ENCODE results near the gene CARD11.
"Not testable (repeated sequence)": the region's sequence is repeated elsewhere in the genome, so short reads cannot be mapped to it uniquely, and the experiment has no call there.

Gene CARD11

GRCh38 chr7:2962865-2963264 is 80.8 kb downstream of the CARD11 start:
- DNase-seq (ENCODE audit: low spot score): no peak

GRCh38 chr7:2959828-2960599 is 83.7 kb downstream of the CARD11 start:
- DNase-seq (ENCODE audit: low spot score): no peak

- DNase-seq (ENCODE audit: low spot score): no peak
Measured at GRCh38 chr7:2959103-2959680, 84.5 kb downstream of the CARD11 start.

- DNase-seq (ENCODE audit: low spot score): no peak
Measured at GRCh38 chr7:2958416-2959102, 85.1 kb downstream of the CARD11 start.

DNA sequence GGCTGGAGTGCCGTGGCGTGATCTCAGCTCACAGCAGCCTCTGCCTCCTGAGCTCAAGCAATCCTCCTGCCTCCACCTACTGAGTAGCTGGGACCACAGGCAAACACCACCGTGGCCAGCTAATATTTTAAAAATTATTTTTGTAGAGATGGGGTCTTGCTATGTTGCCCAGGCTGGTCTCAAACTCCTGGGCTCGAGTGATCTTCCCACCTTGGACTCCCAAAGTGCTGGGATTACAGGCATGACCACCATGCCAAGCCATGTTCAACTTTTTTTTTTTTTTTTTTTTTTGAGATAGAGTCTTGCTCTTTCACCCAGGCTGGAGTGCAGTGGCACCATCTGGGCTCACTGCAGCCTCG is 86.3 kb downstream of the CARD11 start:
- not testable (repeated sequence) for DNase-seq (ENCODE audit: low spot score)

GRCh38 chr7:2956526-2957368 is 86.9 kb downstream of the CARD11 start:
- DNase-seq (ENCODE audit: low spot score): no peak

DNA sequence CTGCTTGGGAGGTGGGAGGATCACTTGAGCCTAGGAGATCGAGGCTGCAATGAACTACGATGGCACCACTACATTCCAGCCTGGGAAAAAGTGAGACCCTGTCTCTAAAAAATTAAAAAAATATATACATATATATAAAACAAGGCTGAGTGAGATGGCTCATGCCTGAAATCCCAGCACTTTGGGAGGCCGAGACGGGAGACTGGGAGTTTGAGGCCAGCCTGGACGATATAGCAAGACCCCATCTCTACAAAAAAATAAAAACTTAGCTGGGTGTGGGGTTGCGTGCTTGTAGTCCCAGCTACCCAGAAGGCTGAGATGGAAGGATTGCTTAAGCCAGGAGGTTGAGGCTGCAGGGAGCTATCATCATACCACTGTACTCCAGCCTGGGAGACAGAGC is 87.6 kb downstream of the CARD11 start:
- no peak for DNase-seq (ENCODE audit: low spot score)

DNA sequence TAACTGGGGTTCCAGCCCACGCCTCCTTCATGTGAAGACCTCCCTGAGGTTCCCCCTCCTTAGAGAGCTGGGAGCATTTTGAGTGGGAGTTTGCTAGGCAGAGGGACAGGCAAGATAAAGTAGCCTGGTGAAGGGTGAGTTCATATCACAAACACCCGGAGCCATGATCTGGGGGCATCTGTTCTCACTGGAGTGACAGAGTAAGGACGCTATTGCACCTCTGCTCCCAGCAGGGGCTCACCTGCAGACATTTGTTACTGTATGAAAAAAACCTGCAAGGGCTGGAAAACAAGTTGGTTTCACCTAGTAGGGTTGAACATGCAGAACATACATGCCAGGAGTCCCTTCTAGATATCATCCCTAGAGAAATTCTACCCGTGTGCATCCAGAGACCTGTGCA is 88.4 kb downstream of the CARD11 start:
- no peak for DNase-seq (ENCODE audit: low spot score)

GRCh38 chr7:2954433-2954853 is 89.2 kb downstream of the CARD11 start:
- no peak for DNase-seq (ENCODE audit: low spot score)

DNA sequence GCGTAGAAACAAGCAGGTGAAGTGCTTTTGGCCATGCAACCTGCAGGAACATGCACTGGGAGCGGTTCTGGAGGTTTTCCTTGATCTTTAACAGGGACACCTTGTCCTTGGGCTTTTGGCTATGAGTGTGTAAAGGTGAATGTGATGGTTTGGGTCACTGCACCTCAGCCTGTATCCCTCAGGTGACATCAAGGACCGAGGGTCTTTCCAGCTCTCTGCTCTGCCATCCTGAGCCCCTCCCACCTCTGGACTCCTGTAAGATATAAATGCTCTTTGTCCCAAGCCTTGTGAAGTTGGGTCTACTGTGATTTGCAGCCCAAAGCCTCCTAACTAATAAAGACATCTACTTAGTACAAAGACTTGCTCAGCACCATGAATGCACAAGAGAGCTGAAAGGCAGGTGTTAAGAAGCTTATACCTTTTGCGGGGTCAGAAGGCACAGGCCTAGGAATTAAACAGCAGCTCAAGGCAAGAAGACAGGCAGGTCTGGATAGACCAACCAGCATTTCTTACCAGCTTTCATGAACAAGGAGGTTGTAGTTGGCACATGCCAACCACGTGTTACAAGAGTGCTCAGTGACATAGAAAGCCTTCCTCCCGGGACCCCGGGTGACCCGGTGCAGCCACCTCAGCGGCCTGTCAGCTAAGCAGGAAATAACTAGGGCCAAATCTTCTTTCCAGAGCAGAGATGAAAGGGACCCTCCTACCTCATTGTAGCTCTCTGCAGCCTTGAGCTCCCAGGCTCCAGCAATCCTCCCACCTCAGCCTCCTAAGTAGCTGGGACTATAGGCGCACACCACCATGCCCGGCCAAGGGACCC is 89.9 kb downstream of the CARD11 start:
- DNase-seq (ENCODE audit: low spot score): no peak

GRCh38 chr7:2953099-2953498 is 90.6 kb downstream of the CARD11 start:
- no peak for DNase-seq (ENCODE audit: low spot score)

DNA sequence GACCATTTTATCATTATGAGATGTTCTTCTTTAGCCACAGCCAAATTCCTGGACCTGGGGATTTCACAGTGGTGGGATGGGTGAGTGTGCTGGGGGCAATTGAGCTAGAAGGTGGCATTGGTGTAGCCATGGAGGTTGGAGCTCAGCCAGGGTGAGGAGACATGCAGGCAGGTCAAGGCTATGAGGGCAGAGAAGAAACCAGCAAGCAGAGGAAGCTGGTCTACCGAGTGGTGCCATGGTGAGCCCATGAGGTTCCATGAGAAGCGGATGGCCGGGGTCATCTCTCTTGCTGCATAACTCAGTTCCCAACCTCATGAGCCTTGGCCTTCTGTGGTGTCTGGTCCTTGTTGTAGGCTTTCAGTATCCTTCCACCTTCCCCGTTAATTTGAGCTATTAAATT is 91.4 kb downstream of the CARD11 start:
- no peak for DNase-seq (ENCODE audit: low spot score)

DNA sequence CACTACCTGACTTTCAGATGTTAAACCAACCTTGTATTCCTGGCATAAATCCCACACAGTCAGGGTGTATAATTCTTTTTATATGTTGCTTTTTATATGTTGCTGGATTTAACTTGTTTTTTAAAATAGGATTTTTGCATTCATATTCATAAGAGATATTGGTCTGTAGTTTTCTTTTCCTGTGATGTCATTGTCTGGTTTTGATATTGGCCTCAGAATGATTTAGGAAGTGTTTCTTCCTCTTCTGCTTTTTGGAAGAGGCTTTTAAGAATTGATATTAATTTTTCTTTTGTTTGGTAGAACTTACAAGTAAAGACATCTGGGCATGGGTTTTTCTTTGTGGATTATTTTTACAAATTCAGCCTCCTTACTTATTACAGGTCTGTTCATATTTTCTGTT is 93.1 kb downstream of the CARD11 start:
- DNase-seq (ENCODE audit: low spot score): no peak

GRCh38 chr7:2948749-2949148 is 94.9 kb downstream of the CARD11 start:
- no peak for DNase-seq (ENCODE audit: low spot score)

GRCh38 chr7:2947058-2947780 is 96.4 kb downstream of the CARD11 start:
- DNase-seq (ENCODE audit: low spot score): no peak

DNA sequence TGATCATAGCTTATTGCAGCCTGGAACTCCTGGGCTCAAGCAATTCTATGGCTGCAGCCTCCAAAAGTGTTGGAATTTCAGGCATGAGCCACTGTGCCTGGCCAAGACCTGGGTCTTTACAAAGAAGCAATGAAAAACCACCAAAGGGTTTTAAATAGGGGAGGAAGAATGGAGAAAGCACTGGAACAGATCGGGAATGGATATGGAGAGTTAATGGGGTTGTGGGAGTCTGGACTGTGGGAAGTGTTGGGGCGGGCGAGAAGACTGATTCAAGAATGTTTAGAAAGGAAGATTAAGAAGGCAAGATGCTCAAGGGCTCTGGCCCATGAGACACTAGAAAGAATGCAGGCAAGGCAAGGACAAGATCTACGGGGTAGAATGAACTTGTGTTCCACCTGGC is 98.5 kb downstream of the CARD11 start:
- DNase-seq (ENCODE audit: low spot score): no peak

- no peak for DNase-seq (ENCODE audit: low spot score)
Measured at GRCh38 chr7:2944739-2945138, 98.9 kb downstream of the CARD11 start.

GRCh38 chr7:2943851-2944601 is 99.6 kb downstream of the CARD11 start:
- DNase-seq (ENCODE audit: low spot score): no peak

DNA sequence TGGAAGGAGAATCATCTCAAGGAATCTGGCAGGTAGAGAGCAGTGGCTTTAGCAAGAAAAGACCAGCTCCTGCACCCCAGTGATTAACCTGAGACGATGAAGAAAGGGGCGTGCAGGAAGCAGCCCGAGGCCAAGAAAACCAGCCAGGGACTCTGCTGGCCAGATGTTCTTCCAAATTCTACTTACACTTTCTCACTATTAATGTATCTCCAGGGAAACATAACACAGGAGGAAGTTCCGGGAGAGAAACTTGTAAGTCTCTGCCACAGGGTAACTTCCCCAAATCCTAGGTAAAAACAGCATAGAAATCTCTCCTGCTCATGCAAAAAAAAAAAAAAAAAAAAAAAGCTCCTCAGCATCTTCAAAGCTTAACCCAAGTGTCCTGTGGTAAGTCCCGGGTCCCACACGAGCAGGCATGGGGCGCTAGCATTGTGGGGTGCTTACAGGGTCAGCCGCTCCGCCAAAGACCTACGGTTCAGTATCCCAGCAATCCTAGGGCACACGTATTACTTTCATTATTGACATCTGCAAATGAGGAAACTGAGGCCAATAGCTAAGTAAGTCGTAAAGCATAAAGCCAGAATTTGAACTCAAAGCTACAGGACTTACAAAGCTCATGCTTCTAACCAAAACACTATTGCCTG is 102.3 kb downstream of the CARD11 start:
- DNase-seq (ENCODE audit: low spot score): no peak

GRCh38 chr7:2940466-2940865 is 103.2 kb downstream of the CARD11 start:
- DNase-seq (ENCODE audit: low spot score): no peak
